ENCODE results near the gene MLEC. TPM values are rescaled to one million over a fixed set of nuclear protein-coding genes. Genes with fewer than 3 reads are reported as not detected.

MLEC gene
- total and polyA plus RNA-seq, 5 donors: 93.6 to 257 (median 191) TPM

GRCh38 chr12:120680165-120680738 is 6.7 kb upstream of the MLEC start:
- no peak for DNase-seq
- Histone ChIP-seq H3K27ac (ENCODE audit: low read length) (no peak overlapping the region), H3K27me3 (ENCODE audit: control insufficient read depth, insufficient read depth) (no peaks in the 10 kb centered on the region), H3K4me1 (ENCODE audit: control insufficient read depth, insufficient read depth, low read length) (peaks cover 3% of the 10 kb centered on the region), H3K9me3 (ENCODE audit: control insufficient read depth, low read length) (no peaks in the 10 kb centered on the region), H3K4me3 (ENCODE audit: low read length) (no peak overlapping the region)
- intact Hi-C loops (cut with DNase I): no loop called here
- ATAC-seq: no peak
- WGBS: 52% methylated on average over 5 of the region's 5 CpGs

GRCh38 chr12:120684523-120684932 is 2.4 kb upstream of the MLEC start:
- Histone ChIP-seq H3K4me3 (ENCODE audit: low read length) (no peak overlapping the region), H3K4me1 (ENCODE audit: control insufficient read depth, insufficient read depth, low read length) (peaks cover 9% of the 10 kb centered on the region), H3K9me3 (ENCODE audit: control insufficient read depth, low read length) (no peaks in the 10 kb centered on the region), H3K27me3 (ENCODE audit: control insufficient read depth, insufficient read depth) (no peaks in the 10 kb centered on the region), H3K27ac (ENCODE audit: low read length) (no peak overlapping the region)
- no peak for DNase-seq
- 70% methylated on average over 8 of the region's 8 CpGs for WGBS
- no peak for ATAC-seq
- intact Hi-C loops (cut with DNase I): no loop called here

- Histone ChIP-seq H3K27me3 (ENCODE audit: control insufficient read depth, insufficient read depth) (no peaks in the 10 kb centered on the region), H3K4me1 (ENCODE audit: control insufficient read depth, insufficient read depth, low read length) (peaks cover 7% of the 10 kb centered on the region), H3K9me3 (ENCODE audit: control insufficient read depth, low read length) (no peaks in the 10 kb centered on the region), H3K4me3 (ENCODE audit: low read length) (no peak overlapping the region), H3K27ac (ENCODE audit: low read length) (no peak overlapping the region)
- no peak for ATAC-seq
- DNase-seq: no peak
- intact Hi-C loops (cut with DNase I): no loop called here
- 52% methylated on average over 3 of the region's 3 CpGs for WGBS
Observed at GRCh38 chr12:120685522-120685921, 1.4 kb upstream of the MLEC start.

- Histone ChIP-seq H3K4me1 (ENCODE audit: control insufficient read depth, insufficient read depth, low read length) (peaks cover 13% of the 10 kb centered on the region), H3K9me3 (ENCODE audit: control insufficient read depth, low read length) (no peaks in the 10 kb centered on the region), H3K4me3 (ENCODE audit: low read length) (peak overlapping the region; percentile 99), H3K27ac (ENCODE audit: low read length) (peak overlapping the region; percentile 95), H3K27me3 (ENCODE audit: control insufficient read depth, insufficient read depth) (no peaks in the 10 kb centered on the region)
- intact Hi-C loops (cut with DNase I): no loop called here
- peak; percentile 98 to 99 (median 99) for DNase-seq
- WGBS: under 1% methylated on average over 46 of the region's 46 CpGs
- peak; percentile 96 to 97 for ATAC-seq
Observed at GRCh38 chr12:120686151-120686689, 729 bp upstream of the MLEC start.

- under 1% methylated on average over 31 of the region's 31 CpGs for WGBS
- Histone ChIP-seq H3K4me1 (ENCODE audit: control insufficient read depth, insufficient read depth, low read length) (peaks cover 16% of the 10 kb centered on the region), H3K4me3 (ENCODE audit: low read length) (peak overlapping the region; percentile 99), H3K27ac (ENCODE audit: low read length) (peak overlapping the region; percentile 87), H3K9me3 (ENCODE audit: control insufficient read depth, low read length) (no peaks in the 10 kb centered on the region), H3K27me3 (ENCODE audit: control insufficient read depth, insufficient read depth) (no peaks in the 10 kb centered on the region)
- no peak for ATAC-seq
- intact Hi-C loops (cut with DNase I): no loop called here
- DNase-seq: peak in 2 of 3 donors; percentile 55 to 70
Observed at GRCh38 chr12:120687578-120688289, 785 bp downstream of the MLEC start.

- DNase-seq: no peak
- no peak for ATAC-seq
- 5% methylated on average over 6 of the region's 6 CpGs for WGBS
- H3K27me3 ChIP-seq (ENCODE audit: control insufficient read depth, insufficient read depth): no peaks in the 10 kb centered on the region
- peaks cover 16% of the 10 kb centered on the region for H3K4me1 ChIP-seq (ENCODE audit: control insufficient read depth, insufficient read depth, low read length)
- peak overlapping the region; percentile 99 for H3K4me3 ChIP-seq (ENCODE audit: low read length)
- H3K9me3 ChIP-seq (ENCODE audit: control insufficient read depth, low read length): no peaks in the 10 kb centered on the region
- peak overlapping the region; percentile 87 for H3K27ac ChIP-seq (ENCODE audit: low read length)
- intact Hi-C loops (cut with DNase I): no loop called here
Observed at GRCh38 chr12:120688527-120689071, 1.6 kb downstream of the MLEC start.

GRCh38 chr12:120689397-120690082 is 2.6 kb downstream of the MLEC start:
- intact Hi-C loops (cut with DNase I): no loop called here
- 63% methylated on average over 6 of the region's 6 CpGs for WGBS
- Histone ChIP-seq H3K4me3 (ENCODE audit: low read length) (peak overlapping the region; percentile 99), H3K9me3 (ENCODE audit: control insufficient read depth, low read length) (no peaks in the 10 kb centered on the region), H3K27ac (ENCODE audit: low read length) (peak overlapping the region; percentile 87), H3K4me1 (ENCODE audit: control insufficient read depth, insufficient read depth, low read length) (peaks cover 16% of the 10 kb centered on the region), H3K27me3 (ENCODE audit: control insufficient read depth, insufficient read depth) (no peaks in the 10 kb centered on the region)
- ATAC-seq: no peak
- DNase-seq: no peak

- no peak for DNase-seq
- Histone ChIP-seq H3K4me3 (ENCODE audit: low read length) (peak overlapping the region; percentile 7), H3K27me3 (ENCODE audit: control insufficient read depth, insufficient read depth) (no peaks in the 10 kb centered on the region), H3K27ac (ENCODE audit: low read length) (peak overlapping the region; percentile 39), H3K9me3 (ENCODE audit: control insufficient read depth, low read length) (no peaks in the 10 kb centered on the region), H3K4me1 (ENCODE audit: control insufficient read depth, insufficient read depth, low read length) (peaks cover 16% of the 10 kb centered on the region)
- no peak for ATAC-seq
- WGBS: 83% methylated on average over 2 of the region's 2 CpGs
- intact Hi-C loops (cut with DNase I): no loop called here
Observed at GRCh38 chr12:120690083-120690450, 3.1 kb downstream of the MLEC start.

GRCh38 chr12:120690978-120691377 is 4.0 kb downstream of the MLEC start:
- Histone ChIP-seq H3K9me3 (ENCODE audit: control insufficient read depth, low read length) (no peaks in the 10 kb centered on the region), H3K4me1 (ENCODE audit: control insufficient read depth, insufficient read depth, low read length) (peaks cover 18% of the 10 kb centered on the region), H3K4me3 (ENCODE audit: low read length) (no peak overlapping the region), H3K27me3 (ENCODE audit: control insufficient read depth, insufficient read depth) (no peaks in the 10 kb centered on the region), H3K27ac (ENCODE audit: low read length) (peak overlapping the region; percentile 82)
- intact Hi-C loops (cut with DNase I): no loop called here
- no peak for DNase-seq
- no peak for ATAC-seq
- WGBS: 48% methylated on average over 3 of the region's 3 CpGs

GRCh38 chr12:120692524-120693033 is 5.6 kb downstream of the MLEC start:
- peaks cover 20% of the 10 kb centered on the region for H3K4me1 ChIP-seq (ENCODE audit: control insufficient read depth, insufficient read depth, low read length)
- intact Hi-C loops (cut with DNase I): no loop called here
- H3K27ac ChIP-seq (ENCODE audit: low read length): no peak overlapping the region
- 74% methylated on average over 11 of the region's 11 CpGs for WGBS
- DNase-seq: no peak
- no peak overlapping the region for H3K4me3 ChIP-seq (ENCODE audit: low read length)
- no peaks in the 10 kb centered on the region for H3K27me3 ChIP-seq (ENCODE audit: control insufficient read depth, insufficient read depth)
- no peak for ATAC-seq
- H3K9me3 ChIP-seq (ENCODE audit: control insufficient read depth, low read length): no peaks in the 10 kb centered on the region

- ATAC-seq: no peak
- intact Hi-C loops (cut with DNase I): no loop called here
Observed at GRCh38 chr12:120693848-120694247, 6.9 kb downstream of the MLEC start.

More at GRCh38 chr12:120693848-120694247, 6.9 kb downstream of the MLEC start:
- WGBS: 84% methylated on average over 4 of the region's 4 CpGs
- Histone ChIP-seq H3K4me1 (ENCODE audit: control insufficient read depth, insufficient read depth, low read length) (peaks cover 24% of the 10 kb centered on the region), H3K27me3 (ENCODE audit: control insufficient read depth, insufficient read depth) (no peaks in the 10 kb centered on the region), H3K27ac (ENCODE audit: low read length) (no peak overlapping the region), H3K9me3 (ENCODE audit: control insufficient read depth, low read length) (no peaks in the 10 kb centered on the region), H3K4me3 (ENCODE audit: low read length) (no peak overlapping the region)
- no peak for DNase-seq

All from right cardiac atrium (tissue), 5 donors.